ENCODE results near the gene RSBN1L. TPM values are rescaled to one million over a fixed set of nuclear protein-coding genes. Genes with fewer than 3 reads are reported as not detected.
A peak's percentile ranks its signal among the peaks of the same experiment; 100 is the strongest.
"Not testable (repeated sequence)": the region's sequence is repeated elsewhere in the genome, so short reads cannot be mapped to it uniquely, and the experiment has no call there.

Gene RSBN1L
- total RNA-seq, 4 donors from 2014 or later: 13.7 to 26.2 (median 19.8) TPM

DNA sequence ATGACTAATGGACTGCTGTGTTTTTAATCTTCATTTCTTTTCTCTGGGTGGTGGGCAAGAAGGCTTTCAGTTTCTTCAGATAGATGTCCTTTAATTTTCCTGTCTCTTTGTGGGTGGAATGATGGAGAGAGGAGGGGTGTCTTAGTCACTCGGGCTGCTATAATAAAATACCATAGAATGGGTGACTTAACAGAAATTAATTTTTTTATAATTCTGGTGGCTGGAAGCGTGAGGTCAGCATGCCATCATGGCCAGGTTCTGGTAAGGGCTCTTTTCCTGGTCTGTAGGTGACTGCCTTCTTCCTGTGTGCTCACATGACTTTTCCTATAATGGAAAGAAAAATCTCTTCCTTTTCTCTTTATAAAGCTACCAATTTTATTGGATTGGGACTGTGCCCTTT lies 6.3 kb downstream of the RSBN1L start:
- peaks cover 0 to 9% (median 0%) of the 10 kb centered on the region in 4 donors for H3K36me3 ChIP-seq
- peaks cover 15 to 60% (median 29%) of the 10 kb centered on the region in 4 donors for H3K4me1 ChIP-seq
- no peaks in the 10 kb centered on the region for H3K9me3 ChIP-seq
- 42 to 50% methylated on average over 1 to 2 of the region's 2 CpGs for WGBS, 2 donors (ENCODE audit: low coverage in 1 of 2)
- in situ Hi-C loops (cut with MboI; ENCODE audit: low pct_ligation_motif_present in 1 of 4, low pct_unique_long_range_greater_than_20kb in 1 of 4, low sequenced_read_pairs in 3 of 4): no loop called here
- H3K27ac ChIP-seq: peak overlapping the region in 2 of 4 donors; percentile 17 to 21
- H3K4me3 ChIP-seq: no peak overlapping the region
- TF ChIP-seq, protein P1, sequence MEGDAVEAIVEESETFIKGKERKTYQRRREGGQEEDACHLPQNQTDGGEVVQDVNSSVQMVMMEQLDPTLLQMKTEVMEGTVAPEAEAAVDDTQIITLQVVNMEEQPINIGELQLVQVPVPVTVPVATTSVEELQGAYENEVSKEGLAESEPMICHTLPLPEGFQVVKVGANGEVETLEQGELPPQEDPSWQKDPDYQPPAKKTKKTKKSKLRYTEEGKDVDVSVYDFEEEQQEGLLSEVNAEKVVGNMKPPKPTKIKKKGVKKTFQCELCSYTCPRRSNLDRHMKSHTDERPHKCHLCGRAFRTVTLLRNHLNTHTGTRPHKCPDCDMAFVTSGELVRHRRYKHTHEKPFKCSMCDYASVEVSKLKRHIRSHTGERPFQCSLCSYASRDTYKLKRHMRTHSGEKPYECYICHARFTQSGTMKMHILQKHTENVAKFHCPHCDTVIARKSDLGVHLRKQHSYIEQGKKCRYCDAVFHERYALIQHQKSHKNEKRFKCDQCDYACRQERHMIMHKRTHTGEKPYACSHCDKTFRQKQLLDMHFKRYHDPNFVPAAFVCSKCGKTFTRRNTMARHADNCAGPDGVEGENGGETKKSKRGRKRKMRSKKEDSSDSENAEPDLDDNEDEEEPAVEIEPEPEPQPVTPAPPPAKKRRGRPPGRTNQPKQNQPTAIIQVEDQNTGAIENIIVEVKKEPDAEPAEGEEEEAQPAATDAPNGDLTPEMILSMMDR (IDR thresholded peaks at IDR 0.05): no peak
- TF ChIP-seq EP300 (IDR thresholded peaks at IDR 0.05; ENCODE audit: low read depth) (no peak), POLR2A (IDR thresholded peaks at IDR 0.05) (no peak), POLR2AphosphoS5 (IDR thresholded peaks at IDR 0.05) (no peak)
- intact Hi-C loops (cut with DNase I; ENCODE audit: low total_unique reads): no loop called here
- no peak for DNase-seq
- no peaks in the 10 kb centered on the region for H3K27me3 ChIP-seq

DNA sequence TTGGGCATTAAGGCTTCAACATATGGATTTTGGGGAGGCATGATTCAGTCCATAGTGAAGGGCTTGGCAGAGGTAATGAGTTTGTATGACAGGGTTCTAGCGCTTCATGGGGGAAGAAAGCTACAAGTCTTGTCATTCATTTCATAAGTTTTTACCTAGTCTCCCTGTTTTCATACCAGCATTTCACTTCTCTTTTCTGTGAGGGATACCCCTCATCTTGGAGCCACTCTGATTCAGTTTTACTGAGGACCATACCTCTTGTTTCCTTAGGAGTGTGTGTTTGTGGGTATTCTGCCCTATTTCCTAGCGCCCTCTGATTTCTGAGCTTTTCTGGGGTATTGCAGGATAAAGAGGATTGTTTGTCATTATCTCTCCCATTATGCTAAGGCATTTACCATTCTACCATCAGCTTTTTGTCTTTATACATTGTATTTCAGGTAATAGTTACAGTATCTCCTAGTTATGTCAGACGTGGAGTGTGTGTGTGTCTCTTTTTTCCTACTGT lies 6.8 kb downstream of the RSBN1L start:
- in situ Hi-C loops (cut with MboI; ENCODE audit: low pct_ligation_motif_present in 1 of 4, low pct_unique_long_range_greater_than_20kb in 1 of 4, low sequenced_read_pairs in 3 of 4): no loop called here
- peak overlapping the region in 1 of 4 donors; percentile 21 for H3K27ac ChIP-seq
- H3K4me3 ChIP-seq: no peak overlapping the region
- H3K36me3 ChIP-seq: peaks cover 0 to 9% (median 0%) of the 10 kb centered on the region in 4 donors
- H3K4me1 ChIP-seq: peaks cover 15 to 55% (median 29%) of the 10 kb centered on the region in 4 donors
- no peak for DNase-seq
- WGBS, 2 donors (ENCODE audit: low coverage in 1 of 2): 79 to 92% methylated on average over 2 to 3 of the region's 3 CpGs
- H3K27me3 ChIP-seq: no peaks in the 10 kb centered on the region
- H3K9me3 ChIP-seq: no peaks in the 10 kb centered on the region
- TF ChIP-seq, protein P1 (IDR thresholded peaks at IDR 0.05): no peak
- no peak for TF ChIP-seq POLR2AphosphoS5 (IDR thresholded peaks at IDR 0.05)
- TF ChIP-seq POLR2A (IDR thresholded peaks at IDR 0.05): no peak
- TF ChIP-seq EP300 (IDR thresholded peaks at IDR 0.05; ENCODE audit: low read depth): no peak
- intact Hi-C loops (cut with DNase I; ENCODE audit: low total_unique reads): no loop called here

DNA sequence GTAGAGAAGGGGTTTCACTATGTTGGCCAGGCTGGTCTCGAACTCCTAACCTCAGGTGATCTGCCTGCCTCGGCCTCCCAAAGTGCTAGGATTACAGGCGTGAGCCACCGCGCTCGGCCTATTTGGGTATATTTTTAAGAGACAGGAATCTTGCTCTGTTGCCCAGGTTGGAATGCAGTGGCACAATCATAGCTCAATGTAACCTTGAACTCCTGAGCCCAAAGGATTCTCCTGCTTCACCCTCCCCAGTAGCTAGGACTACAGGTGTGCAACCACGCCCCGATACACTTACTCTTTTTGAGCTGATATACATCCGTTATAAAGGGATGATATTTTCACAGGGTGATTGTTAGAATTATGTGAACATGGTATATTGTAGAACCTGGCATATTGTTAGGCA lies 7.4 kb downstream of the RSBN1L start:
- H3K27me3 ChIP-seq; in situ Hi-C loops (cut with MboI; ENCODE audit: low pct_ligation_motif_present in 1 of 4, low pct_unique_long_range_greater_than_20kb in 1 of 4, low sequenced_read_pairs in 3 of 4); DNase-seq; H3K4me3 ChIP-seq; H3K36me3 ChIP-seq; H3K27ac ChIP-seq; intact Hi-C loops (cut with DNase I; ENCODE audit: low total_unique reads); H3K9me3 ChIP-seq: not testable (repeated sequence)
- peaks cover 12 to 52% (median 22%) of the 10 kb centered on the region in 4 donors for H3K4me1 ChIP-seq
- 91 to 92% methylated on average over 4 to 9 of the region's 9 CpGs for WGBS, 2 donors (ENCODE audit: low coverage in 1 of 2)

DNA sequence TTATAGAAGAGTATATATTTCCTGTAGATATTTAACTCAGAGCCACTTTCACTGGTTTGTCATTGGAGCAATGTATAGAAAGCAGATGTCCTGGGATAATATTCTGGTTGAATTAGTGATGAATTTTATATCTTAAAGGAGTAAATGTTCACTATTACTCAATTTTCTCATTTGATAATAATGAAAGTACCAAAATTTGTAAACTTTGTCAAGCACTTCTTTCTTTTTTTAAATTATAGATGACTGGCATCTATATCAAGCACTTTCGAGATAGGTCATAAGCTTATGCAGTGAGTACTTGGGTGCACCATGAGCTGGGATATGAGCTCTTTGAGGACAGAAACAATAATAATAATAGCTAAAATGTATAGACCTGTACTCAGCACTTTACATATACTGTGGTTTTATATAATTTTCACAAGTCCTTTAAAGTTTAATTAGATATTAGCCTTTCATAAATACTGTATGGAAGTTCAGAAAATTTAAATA lies 11.3 kb downstream of the RSBN1L start:
- intact Hi-C loops (cut with DNase I; ENCODE audit: low total_unique reads) (no loop called here), in situ Hi-C loops (cut with MboI; ENCODE audit: low pct_ligation_motif_present in 1 of 4, low pct_unique_long_range_greater_than_20kb in 1 of 4, low sequenced_read_pairs in 3 of 4) (no loop called here)
- 89 to 100% methylated on average over 1 of the region's 1 CpG for WGBS, 2 donors (ENCODE audit: low coverage in 1 of 2)
- DNase-seq: no peak
- Histone ChIP-seq H3K4me3 (no peak overlapping the region), H3K9me3 (no peaks in the 10 kb centered on the region), H3K36me3 (peaks cover 0 to 9% (median 0%) of the 10 kb centered on the region in 4 donors), H3K4me1 (peaks cover 2 to 44% (median 13%) of the 10 kb centered on the region in 4 donors), H3K27me3 (no peaks in the 10 kb centered on the region), H3K27ac (no peak overlapping the region)
- no peak for TF ChIP-seq EP300 (IDR thresholded peaks at IDR 0.05; ENCODE audit: low read depth)
- TF ChIP-seq, protein P1 (IDR thresholded peaks at IDR 0.05): no peak

DNA sequence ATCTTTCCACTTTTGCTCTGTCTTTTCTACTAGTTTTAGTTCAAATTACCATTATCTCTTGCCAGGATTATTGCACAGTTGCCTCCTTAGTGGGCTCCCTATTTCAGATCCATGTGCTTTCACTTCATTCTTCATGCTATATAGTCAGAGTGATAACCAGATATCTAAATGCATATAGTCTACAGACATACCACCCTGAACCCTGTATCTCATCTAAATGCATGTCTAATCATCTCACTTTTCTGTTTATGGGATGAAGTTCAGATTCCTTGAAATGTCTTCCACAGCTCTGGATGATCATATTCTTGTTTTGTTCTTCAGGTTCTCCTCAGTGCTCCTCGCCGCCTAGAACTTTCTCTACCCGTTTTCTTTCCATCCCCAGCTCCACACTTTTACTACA lies 13.8 kb downstream of the RSBN1L start:
- TF ChIP-seq POLR2AphosphoS5 (IDR thresholded peaks at IDR 0.05) (no peak), EP300 (IDR thresholded peaks at IDR 0.05; ENCODE audit: low read depth) (no peak), POLR2A (IDR thresholded peaks at IDR 0.05) (no peak)
- TF ChIP-seq, protein P1 (IDR thresholded peaks at IDR 0.05): no peak
- DNase-seq: no peak
- in situ Hi-C loops (cut with MboI; ENCODE audit: low pct_ligation_motif_present in 1 of 4, low pct_unique_long_range_greater_than_20kb in 1 of 4, low sequenced_read_pairs in 3 of 4) (no loop called here), intact Hi-C loops (cut with DNase I; ENCODE audit: low total_unique reads) (no loop called here)
- Histone ChIP-seq H3K36me3 (peaks cover 0 to 9% (median 0%) of the 10 kb centered on the region in 4 donors), H3K9me3 (no peaks in the 10 kb centered on the region), H3K27me3 (no peaks in the 10 kb centered on the region), H3K27ac (no peak overlapping the region), H3K4me3 (no peak overlapping the region), H3K4me1 (peaks cover 0 to 36% (median 13%) of the 10 kb centered on the region in 4 donors)
- 80 to 93% methylated on average over 1 to 3 of the region's 3 CpGs for WGBS, 2 donors (ENCODE audit: low coverage in 1 of 2)

All from transverse colon (tissue), 4 donors.